Fibroblast of peridontal ligament (primary cell): ENCODE measurements around the gene EIF2A.
A peak's percentile ranks its signal among the peaks of the same experiment; 100 is the strongest.
"Not testable (repeated sequence)": the region's sequence is repeated elsewhere in the genome, so short reads cannot be mapped to it uniquely, and the experiment has no call there.

ENCODE experiments used
- DNase-seq: peaks from one replicate; pipeline ENCODE4 v3.0.0-alpha.2; 2010; ENCODE audit errors: extremely low read depth

The EIF2A gene

GRCh38 chr3:150546226-150547044 is at the start of gene EIF2A, which contains the start of gene SERP1:
TSS of gene EIF2A (plus strand) at chr3:150546787. CDS start at chr3:150546803, 16 bp downstream.
TSS of gene SERP1 (minus strand) at chr3:150546496. CDS start at chr3:150546135, 361 bp downstream.
- DNase-seq = peak; percentile 99

GRCh38 chr3:150497956-150498355 is 48.6 kb upstream of the EIF2A start:
- DNase-seq = peak; percentile 45

DNA sequence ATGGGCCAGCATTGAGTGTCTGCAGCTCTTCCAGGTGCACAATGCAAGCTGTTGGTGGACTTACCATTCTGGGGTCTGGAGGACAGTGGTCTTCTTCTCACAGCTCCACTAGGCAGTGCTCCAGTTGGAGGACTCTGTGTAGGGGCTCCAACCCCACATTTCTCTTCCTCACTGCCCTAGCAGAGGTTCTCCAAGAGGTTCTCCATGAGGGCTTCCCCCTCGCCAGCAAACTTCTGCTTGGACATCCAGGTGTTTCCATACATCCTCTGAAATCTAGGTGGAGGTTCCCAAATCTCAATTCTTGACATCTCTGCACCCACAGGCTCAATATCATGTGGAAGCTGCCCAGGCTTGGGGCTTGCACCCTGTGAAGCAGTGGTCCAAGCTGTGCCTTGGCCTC is 45.6 kb upstream of the EIF2A start:
- DNase-seq = not testable (repeated sequence)

- DNase-seq = no peak
Observed at GRCh38 chr3:150503402-150504099, 43.0 kb upstream of the EIF2A start.

GRCh38 chr3:150504483-150504882 is 42.1 kb upstream of the EIF2A start:
- DNase-seq = no peak

DNA sequence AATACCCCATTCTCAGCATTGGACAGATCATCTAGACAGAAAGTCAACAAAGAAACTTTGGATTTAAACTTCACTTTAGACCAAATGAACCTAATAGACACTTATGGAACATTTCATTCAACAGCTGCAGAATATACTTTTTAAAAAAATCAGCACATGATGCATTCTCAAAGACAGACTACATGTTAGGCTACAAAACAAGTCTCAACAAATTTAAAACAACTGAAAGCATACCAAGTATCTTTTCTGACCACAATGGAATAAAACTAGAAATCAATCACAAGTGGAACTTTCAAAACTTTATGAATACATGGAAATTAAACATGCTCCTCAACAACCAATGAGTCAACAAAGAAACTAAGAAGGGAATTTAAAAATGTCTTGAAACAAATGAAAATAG is 38.2 kb upstream of the EIF2A start:
- DNase-seq = no peak

- DNase-seq = no peak
Observed at GRCh38 chr3:150509780-150510179, 36.8 kb upstream of the EIF2A start.

GRCh38 chr3:150511122-150511821 is 35.3 kb upstream of the EIF2A start:
- peak; percentile 27 for DNase-seq

GRCh38 chr3:150515210-150515609 is 31.4 kb upstream of the EIF2A start:
- no peak for DNase-seq

DNA sequence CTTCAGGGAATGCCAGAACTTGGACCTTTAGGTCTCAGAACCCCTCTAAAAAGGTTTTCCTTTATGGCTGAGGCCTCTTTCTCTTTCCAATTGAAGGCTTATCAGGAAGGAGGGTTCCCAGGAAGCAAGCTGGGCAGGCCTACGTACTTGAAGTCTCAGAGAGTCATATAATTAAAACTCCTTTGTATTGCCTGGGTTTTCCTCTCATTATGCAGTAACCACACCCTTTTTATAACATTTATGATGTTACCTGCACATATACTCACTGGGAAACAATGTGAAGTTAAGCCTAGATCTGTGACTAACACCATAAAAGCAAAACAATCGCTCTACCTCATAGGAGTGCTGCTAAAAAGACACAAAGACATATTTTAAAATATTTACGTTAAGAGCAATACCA is 27.6 kb upstream of the EIF2A start:
- DNase-seq = no peak

DNA sequence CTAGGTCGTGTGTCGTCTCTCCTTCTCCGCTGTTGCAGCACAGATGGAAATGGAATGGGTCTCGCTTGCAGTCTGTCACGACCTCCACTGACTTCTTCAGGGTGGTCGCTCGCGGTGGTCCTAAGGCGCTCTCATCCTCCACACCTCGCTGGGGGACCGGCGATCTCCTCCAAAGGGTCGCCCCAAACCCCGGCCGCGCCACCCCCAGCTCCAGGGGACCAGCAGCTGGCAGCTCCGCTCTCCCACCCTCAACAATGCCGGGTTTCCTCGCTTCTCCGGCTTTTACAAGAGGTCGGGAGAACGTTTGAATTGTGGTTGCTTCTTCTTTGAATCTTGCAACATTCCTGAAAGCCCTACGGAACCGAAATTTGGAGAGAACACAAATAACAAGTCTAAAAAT is 26.2 kb upstream of the EIF2A start:
- no peak for DNase-seq

DNA sequence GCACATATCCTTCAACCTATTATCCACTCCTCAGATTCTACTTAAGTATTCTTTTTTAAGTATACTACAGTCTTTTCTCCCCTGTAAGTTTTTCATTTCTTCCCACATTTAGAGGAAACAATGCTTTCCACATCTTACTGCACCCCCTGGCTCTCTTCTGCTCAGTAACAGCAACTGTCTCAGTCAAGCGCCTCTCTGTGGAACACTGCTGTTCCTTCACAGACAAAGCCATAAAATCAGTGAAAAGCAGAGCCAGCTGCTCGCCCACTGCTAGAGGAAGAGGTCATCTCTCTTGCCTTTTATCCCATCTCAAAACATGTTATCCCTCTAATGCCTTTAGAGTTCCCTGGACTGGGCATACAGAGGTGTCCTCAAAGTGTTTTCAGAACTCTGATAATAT is 25.1 kb upstream of the EIF2A start:
- DNase-seq = peak; percentile 25

DNA sequence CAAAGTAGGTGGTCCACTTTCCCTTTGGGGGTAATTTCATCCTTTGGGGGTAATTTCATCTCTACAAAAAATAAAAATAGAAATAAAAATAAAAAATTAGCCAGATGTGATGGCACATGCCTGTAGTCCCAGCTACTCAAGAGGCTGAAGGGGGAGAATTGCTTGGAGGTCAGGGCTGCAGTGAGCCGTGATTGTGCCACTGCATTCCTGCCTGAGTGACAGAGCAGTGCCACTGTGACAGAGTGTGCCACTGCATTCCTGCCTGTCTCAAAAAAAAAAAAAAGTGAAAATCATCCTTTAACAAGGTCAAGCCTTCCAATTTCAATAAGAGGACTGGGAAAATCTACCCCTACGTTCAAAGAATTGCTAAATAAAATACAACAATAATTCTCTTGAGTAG is 23.0 kb upstream of the EIF2A start:
- no peak for DNase-seq

DNA sequence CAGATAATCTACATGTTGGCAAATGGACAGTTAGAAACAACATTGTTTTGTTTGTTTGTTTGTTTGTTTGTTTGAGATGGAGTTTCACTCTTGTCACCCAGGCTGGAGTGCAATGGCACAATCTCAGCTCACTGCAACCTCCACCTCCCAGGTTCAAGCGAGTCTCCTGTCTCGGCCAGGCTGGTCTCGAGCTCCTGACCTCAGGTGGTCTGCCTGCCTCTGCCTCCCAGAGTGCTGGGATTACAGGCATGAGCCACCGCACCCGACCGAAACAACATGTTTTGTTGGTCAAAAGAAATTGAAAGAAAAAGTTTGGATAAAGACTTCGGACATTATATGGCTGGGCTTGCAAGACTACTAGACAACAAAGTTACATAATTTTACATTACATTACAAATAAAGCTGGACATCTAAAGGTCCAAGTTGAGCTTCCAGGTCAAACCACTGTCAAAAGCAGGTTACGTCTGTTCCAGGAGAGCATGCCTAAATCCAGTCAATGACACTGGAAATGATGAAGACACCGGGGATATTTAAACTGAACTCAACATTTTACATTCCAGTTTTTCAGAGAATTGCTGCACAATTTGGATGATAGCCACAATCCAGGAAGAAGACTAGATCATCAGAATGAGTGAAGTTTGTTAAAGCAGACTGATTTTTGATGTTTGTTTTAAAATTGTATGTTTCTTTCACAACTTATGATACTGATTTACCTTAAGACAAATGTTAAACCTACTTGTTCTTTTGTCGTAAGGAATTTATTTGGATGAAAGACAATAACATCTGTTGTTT is 18.9 kb upstream of the EIF2A start:
- DNase-seq = peak; percentile 40

GRCh38 chr3:150528354-150528797 is 18.2 kb upstream of the EIF2A start:
- DNase-seq = peak; percentile 63

DNA sequence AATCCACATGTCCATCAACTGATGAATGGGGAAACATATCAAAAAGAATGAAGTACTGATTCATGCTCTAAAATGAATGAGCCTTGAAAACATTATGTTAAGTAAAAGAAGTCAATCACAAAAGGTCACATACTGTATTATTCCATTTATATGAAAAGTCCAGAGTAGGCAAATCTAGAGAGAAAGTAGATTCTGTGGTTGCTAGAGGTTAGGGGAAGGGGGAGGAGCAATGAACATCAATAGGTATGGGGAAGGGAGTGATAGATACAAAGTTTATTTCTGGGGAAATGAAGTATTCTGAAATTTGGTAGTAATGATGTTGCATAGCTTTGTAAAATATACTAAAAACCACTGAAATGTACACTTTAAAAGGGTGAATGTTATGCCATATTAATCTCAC is 14.8 kb upstream of the EIF2A start:
- no peak for DNase-seq

- DNase-seq = no peak
Observed at GRCh38 chr3:150535204-150535603, 11.4 kb upstream of the EIF2A start.

DNA sequence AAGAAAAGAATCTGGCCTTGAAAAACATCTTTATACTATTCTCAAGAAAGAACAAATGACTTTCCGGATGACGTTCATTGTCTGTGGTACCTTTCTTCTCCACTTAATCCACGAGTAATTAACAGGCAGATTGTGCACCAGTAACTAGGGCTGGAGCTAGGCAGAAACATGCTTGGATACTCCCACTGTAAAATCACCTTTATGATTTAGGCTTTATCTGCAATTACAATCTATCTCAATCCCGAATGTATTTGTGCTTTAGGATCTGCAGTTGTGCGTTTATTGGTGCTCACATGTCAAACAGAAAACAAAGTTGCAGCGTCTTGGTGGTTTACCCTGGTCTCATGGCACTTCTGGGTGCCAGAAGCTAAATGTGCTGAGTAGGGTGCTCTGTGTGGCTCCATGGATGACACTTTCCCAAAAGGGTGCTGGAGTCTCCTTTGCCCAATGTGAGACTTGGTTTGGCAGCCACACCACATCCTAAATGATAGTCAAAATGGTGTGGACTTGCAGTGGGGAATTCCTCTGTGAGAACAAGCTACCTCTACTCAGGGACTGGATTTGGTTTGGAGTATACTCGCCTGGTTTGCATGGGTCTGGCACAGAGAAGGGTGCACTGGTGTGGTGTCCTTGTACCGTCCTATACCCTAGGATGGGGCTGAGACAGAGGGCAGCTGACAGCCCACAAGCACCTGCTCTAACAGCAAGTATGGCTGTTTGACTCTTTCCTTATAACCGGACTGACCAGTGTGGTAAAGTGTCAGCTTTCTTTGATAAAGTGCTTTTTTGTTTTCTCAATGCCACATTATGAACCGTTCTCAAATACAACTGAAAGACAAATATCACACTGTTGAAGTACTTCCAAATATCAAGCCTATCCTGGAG is 8.0 kb upstream of the EIF2A start:
- no peak for DNase-seq

- no peak for DNase-seq
Observed at GRCh38 chr3:150540297-150540696, 6.3 kb upstream of the EIF2A start.

GRCh38 chr3:150540991-150541390 is 5.6 kb upstream of the EIF2A start:
- DNase-seq = no peak

- DNase-seq = no peak
Observed at GRCh38 chr3:150543128-150543527, 3.5 kb upstream of the EIF2A start.
